ENCODE data around the gene RBMS3.
"Not testable (repeated sequence)": the region's sequence is repeated elsewhere in the genome, so short reads cannot be mapped to it uniquely, and the experiment has no call there.

The RBMS3 gene

DNA sequence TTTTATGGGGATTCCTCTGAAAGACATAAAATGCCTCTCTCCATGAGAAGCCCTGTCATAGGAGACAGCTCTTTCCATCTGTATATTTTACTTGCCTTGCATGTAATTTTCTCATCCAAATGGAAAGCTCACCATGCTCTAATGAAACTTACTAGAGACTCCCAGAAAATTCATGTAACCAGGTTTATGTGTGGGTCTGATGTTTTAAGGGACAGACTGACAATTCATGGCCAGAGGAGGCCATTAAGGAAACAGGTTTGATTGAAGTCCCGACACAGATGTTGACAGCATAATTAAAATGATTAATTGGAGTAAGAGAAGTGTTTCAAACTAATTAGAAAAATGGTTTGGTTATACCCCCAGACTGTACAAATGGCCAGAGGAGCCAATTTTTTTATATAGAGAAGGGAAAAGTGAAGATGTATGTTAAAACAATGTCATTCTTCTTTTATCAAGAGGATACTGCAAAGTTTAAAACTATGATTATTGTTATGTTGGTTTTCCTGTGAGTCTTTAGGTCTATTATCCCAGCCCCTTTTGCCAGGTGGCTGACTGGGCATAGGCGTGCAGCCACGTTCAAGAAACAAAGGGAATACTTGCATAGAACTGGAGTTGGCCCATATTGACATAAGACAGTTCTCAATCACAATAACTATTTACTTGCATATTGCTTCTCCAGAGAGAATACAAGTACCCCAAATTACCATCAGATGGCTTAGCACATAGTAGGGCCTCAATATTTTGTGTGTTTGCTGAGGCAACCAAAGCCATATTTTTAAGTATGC lies 64.8 kb downstream of the RBMS3 start:
- no peak for DNase-seq

GRCh38 chr3:29346828-29347227 lies 66.0 kb downstream of the RBMS3 start:
- DNase-seq, result no peak

GRCh38 chr3:29347412-29347811 lies 66.5 kb downstream of the RBMS3 start:
- no peak for DNase-seq

DNA sequence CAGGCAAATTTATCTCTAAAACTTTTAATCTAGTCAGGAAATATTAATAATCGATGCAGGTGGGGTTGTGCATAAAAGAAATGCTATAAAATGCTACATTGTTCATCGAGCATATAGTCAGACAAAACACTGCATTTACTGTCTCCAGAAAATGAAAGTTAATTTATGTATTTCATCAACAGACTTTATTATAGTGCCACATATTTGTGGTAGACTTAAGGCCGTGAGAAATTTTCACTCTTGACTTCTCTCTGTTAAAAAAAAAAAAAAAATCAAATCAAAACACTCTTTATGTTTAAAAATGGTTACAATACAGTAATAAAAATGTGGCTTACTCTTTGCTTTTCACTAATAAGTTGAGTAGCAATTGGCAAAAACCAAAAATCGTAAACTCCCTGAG lies 67.4 kb downstream of the RBMS3 start:
- DNase-seq, result no peak

DNA sequence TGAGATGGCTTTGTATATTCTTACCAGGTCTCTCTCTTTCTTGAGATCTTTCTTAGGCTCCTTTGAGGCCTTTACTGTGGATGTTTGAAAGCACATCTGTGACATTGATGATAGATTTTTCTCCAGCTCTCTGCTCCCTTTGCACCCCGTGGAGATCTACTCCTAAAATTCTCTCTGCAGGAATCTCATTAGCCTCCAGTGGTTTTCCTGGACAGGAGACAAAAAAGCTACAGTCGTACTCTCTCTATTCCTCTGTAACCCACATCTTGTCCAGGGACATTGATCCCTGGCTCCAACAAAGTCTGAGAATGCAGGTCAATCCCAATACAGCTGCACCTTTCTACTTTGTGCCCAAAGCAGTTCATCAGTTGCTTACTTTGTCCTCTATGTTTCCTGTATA lies 68.2 kb downstream of the RBMS3 start:
- no peak for DNase-seq

GRCh38 chr3:29353807-29354206 lies 72.9 kb downstream of the RBMS3 start:
- no peak for DNase-seq

- DNase-seq, result no peak
Observed at GRCh38 chr3:29354894-29355293, 74.0 kb downstream of the RBMS3 start.

- DNase-seq, result no peak
Observed at GRCh38 chr3:29356062-29356461, 75.2 kb downstream of the RBMS3 start.

- not testable (repeated sequence) for DNase-seq
Observed at GRCh38 chr3:29360289-29360688, 79.4 kb downstream of the RBMS3 start.

- no peak for DNase-seq
Observed at GRCh38 chr3:29363110-29363509, 82.2 kb downstream of the RBMS3 start.

DNA sequence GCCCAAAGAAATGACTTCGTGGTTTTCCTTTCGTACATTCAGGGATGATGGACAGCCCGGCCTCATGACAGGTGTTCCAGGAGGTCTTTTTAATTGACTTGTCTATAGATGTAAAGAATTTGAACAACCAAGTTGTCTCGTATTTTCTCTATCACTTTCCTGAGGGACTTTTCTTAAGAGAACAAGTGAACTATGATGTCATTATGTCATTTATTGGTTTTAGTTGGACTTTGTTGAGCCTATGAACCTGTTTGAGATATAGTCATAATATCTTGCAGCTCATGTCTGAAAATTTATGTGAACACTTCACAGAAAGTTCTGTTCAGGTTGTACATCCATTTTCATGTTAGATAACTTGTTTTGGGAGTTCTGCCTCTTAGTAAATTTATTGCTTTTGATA lies 89.2 kb downstream of the RBMS3 start:
- DNase-seq, result no peak

GRCh38 chr3:29370476-29371420 lies 89.9 kb downstream of the RBMS3 start:
- no peak for DNase-seq

GRCh38 chr3:29373131-29373680 lies 92.3 kb downstream of the RBMS3 start:
- DNase-seq, result no peak

- no peak for DNase-seq
Observed at GRCh38 chr3:29374226-29374625, 93.4 kb downstream of the RBMS3 start.

DNA sequence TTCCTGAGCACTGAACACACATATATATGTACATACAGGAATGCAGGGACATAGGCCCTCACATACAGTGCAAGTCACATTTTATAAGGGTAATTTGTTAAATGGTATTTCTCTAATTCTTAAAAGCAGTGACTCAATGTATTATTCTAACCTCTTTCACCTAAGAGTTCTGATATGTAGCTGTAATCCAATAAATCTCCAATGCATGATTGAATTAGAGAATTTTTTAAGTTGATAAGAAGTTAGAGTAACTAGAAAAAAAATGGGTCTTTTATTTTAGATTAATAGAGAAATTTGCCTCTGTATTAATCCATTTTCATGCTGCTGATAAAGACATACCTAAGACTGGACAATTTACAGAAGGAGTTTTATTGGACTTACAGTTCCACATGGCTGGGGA lies 98.2 kb downstream of the RBMS3 start:
- no peak for DNase-seq

DNA sequence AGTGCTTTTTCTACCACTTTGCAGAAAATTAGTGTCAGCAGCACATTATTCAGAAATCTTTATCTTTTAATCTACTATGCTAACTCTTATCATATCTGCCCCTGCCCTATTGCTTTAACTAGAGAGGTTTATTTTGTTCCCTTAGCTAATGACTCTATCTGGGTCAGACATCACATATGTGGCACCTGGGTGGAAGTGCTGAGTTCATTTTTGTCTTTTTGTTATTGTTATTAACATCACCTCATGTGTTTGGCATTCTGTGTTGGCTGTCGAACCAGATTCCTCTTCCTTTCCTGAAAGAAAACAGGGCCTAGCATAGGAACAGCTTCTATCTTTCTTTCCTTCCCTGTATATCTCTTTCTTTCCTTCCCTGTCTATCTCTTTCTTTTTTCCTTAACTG lies 100.7 kb downstream of the RBMS3 start:
- no peak for DNase-seq

- no peak for DNase-seq
Observed at GRCh38 chr3:29382409-29382808, 101.5 kb downstream of the RBMS3 start.

- no peak for DNase-seq
Observed at GRCh38 chr3:29382845-29383244, 102.0 kb downstream of the RBMS3 start.

GRCh38 chr3:29384640-29385039 lies 103.8 kb downstream of the RBMS3 start:
- no peak for DNase-seq

GRCh38 chr3:29385046-29385830 lies 104.4 kb downstream of the RBMS3 start:
- no peak for DNase-seq

GRCh38 chr3:29389362-29389761 lies 108.5 kb downstream of the RBMS3 start:
- no peak for DNase-seq

DNA sequence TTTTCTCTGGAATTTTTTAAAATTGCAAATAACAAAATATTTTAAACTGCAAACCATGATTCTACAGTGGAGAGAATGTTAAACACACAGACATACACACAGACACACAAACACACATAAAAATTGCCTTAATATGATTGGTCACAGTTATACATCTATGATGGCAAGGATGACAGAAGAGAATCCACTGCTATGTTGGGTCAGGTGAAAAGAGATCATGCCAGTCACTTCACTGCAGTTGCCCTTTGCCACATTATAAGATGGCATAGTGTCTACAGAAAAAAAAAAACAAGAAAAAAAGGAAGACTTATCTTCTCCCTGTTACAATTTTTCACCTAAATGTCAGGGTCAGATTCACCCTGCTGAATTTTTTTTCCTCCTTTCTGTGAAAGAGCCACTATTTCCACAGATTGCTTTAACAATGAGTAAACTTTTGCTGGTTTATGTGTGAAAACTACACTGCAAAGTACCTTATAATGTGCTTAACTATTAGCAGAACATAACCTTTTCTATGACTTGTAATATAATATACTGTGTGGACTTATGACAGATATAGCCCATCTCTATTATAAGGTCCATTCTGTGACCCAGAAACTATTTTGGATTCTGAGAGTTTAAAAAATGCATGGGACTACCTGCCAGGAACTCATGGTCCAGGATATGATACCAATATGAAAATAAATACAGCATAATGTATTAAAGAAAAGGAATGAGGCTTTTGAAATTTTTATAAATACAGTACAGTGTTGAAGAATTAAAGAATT lies 111.9 kb downstream of the RBMS3 start:
- DNase-seq, result no peak

Data from T-helper 1 cell (primary cell).